ENCODE measurements around the gene EEF2. TPM values are rescaled to one million over a fixed set of nuclear protein-coding genes. Genes with fewer than 3 reads are reported as not detected.
"Not testable (repeated sequence)": the region's sequence is repeated elsewhere in the genome, so short reads cannot be mapped to it uniquely, and the experiment has no call there.

EEF2 gene
- total and polyA plus RNA-seq, 8 donors: 1,467 to 2,064 (median 1,800) TPM

DNA sequence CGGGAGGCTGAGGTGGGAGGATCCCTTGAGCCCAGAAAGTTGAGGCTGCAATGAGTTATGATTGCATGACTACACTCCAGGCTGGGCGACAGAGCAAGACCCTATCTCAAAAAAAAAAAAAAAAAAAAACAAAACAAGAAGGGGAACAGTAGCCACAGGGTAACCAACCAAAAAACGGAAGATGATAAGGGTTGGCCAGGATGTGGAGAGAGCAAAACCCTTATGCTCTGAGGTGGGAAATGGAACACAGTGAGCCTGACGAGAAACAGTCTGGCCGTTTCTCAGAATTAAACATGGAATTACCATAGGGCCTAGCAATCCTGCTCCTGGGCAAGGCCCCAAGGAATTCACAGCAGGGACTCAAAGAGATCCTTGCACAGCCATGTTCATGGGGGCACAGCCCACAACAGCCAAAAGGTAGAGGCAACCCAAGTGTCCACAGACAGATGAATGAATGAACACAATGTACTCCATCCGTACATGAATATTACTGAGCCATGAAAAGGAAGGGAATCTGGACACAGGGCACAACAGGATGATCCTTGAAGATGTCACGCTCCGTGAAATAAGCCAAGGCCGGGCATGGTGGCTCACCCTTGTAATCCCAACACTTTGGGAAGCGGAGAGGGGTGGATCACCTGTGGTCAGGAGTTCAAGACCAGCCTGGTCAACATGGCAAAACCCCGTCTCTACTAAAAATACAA, 41.1 kb downstream of the EEF2 start:
- Histone ChIP-seq H3K27ac (no peak overlapping the region), H3K27me3 (no peaks in the 10 kb centered on the region), H3K4me3 (no peak overlapping the region), H3K9me3 (no peaks in the 10 kb centered on the region), H3K36me3 (no peaks in the 10 kb centered on the region), H3K4me1 (no peaks in the 10 kb centered on the region)
- no peak for ATAC-seq
- no peak for DNase-seq
- TF ChIP-seq, protein P1, sequence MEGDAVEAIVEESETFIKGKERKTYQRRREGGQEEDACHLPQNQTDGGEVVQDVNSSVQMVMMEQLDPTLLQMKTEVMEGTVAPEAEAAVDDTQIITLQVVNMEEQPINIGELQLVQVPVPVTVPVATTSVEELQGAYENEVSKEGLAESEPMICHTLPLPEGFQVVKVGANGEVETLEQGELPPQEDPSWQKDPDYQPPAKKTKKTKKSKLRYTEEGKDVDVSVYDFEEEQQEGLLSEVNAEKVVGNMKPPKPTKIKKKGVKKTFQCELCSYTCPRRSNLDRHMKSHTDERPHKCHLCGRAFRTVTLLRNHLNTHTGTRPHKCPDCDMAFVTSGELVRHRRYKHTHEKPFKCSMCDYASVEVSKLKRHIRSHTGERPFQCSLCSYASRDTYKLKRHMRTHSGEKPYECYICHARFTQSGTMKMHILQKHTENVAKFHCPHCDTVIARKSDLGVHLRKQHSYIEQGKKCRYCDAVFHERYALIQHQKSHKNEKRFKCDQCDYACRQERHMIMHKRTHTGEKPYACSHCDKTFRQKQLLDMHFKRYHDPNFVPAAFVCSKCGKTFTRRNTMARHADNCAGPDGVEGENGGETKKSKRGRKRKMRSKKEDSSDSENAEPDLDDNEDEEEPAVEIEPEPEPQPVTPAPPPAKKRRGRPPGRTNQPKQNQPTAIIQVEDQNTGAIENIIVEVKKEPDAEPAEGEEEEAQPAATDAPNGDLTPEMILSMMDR (IDR thresholded peaks at IDR 0.05): no peak
- intact Hi-C loops (cut with DNase I): no loop called here

DNA sequence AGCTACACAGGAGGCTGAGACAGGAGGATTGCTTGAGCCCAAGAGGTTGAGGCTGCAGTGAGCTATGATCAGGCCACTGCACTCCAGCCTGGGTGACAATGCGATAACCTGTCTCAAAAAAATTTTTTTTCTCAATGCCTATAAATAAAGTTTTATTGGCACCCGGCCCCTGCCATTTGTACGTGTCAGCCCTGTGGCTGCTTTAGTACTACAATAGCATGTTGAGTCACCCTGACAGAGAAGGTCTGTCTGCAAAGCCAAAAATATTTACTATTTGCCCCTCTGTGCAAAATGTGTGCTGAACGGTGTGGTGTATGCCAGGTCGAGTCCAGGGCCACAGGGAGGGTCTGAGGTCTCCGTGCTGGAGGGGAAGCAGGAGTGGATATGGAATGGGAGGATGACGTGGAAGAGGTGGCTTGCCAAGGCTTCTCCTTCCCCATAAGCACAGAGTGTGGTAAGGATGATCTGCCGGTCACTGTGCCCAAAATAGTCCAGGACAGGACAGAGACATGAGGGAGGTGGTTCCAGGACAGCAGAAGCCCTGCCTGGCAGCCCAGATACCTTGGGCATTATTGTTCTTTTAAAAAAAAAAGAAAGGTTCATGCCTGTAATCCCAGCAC, 42.4 kb downstream of the EEF2 start:
- Histone ChIP-seq H3K4me1 (no peaks in the 10 kb centered on the region), H3K27me3 (no peaks in the 10 kb centered on the region), H3K4me3 (no peak overlapping the region), H3K27ac (no peak overlapping the region), H3K9me3 (no peaks in the 10 kb centered on the region), H3K36me3 (no peaks in the 10 kb centered on the region)
- TF ChIP-seq, protein P1 (IDR thresholded peaks at IDR 0.05): no peak
- intact Hi-C loops (cut with DNase I): no loop called here
- DNase-seq (no peak), ATAC-seq (no peak)

DNA sequence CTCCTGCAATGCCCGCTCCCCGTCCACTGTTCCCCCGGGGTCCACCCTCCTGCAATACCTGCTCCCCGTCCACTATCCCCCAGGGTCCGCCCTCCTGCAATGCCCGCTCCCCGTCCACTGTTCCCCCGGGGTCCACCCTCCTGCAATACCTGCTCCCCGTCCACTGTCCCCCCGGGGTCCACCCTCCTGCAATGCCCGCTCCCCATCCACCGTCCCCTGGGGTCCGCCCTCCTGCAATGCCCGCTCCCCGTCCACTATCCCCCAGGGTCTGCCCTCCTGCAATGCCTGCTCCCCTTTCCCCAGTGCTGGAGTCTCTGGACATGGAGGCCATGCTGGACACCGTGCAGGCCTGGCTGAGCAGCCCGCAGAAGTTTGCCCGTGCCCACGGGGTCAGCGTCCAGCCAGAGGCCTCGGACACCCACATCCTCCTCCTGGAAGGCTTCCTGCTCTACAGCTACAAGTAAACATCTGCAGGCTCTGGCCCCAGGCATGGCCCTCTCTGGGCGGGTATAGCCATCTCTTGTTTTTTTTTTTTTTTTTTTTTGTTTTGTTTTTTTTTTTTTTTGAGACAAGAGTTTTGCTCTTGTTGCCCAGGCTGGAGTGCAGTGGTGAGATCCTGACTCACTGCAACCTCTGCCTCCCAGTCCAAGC, 46.8 kb downstream of the EEF2 start:
- H3K9me3 ChIP-seq; intact Hi-C loops (cut with DNase I); DNase-seq; H3K4me1 ChIP-seq; H3K27ac ChIP-seq; H3K36me3 ChIP-seq; ATAC-seq; H3K4me3 ChIP-seq: not testable (repeated sequence)
- H3K27me3 ChIP-seq: peaks cover 9 to 33% of the 10 kb centered on the region in 2 donors

DNA sequence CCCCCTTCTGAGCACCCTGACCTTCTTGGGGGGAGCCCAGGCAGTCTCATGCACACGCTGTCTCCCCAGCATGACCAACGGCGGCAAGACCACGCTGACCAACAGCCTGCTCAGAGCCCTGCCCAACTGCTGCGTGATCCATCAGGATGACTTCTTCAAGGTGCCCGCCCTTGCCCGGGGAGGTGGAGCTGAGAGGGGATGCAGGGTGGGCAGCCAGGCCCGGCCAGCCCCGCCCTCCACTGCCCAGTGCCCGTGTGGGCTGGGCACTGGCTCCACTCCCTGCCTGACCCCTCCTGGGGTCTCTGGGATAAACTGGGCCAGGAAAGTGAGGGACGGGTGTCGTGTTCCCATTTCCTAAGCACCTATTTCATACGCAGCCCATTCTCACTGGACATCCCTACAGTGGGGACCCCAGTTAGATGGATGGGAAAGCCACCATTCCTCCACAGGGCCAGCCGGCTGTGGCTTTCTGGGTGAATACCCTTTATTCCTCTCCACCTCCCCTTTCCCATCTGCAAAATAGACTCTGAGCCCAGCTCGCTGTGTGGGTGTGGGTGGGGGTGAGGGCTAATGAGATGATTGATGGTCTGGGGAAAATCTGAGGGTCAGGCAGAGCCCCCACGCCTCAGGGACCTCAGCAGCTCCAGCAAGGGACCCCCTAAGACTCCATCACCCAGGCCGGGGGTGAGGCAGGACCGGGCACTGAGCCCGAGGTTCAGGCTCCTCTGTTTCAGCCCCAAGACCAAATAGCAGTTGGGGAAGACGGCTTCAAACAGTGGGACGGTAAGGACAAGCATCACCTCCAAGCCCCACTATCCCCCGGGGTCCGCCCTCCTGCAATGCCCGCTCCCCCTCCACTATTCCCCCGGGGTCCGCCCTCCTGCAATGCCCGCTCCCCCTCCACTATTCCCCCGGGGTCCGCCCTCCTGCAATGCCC, 48.5 kb downstream of the EEF2 start:
- intact Hi-C loops (cut with DNase I): no loop called here
- no peak overlapping the region for H3K27ac ChIP-seq
- no peaks in the 10 kb centered on the region for H3K36me3 ChIP-seq
- H3K4me3 ChIP-seq: no peak overlapping the region
- no peaks in the 10 kb centered on the region for H3K4me1 ChIP-seq
- H3K27me3 ChIP-seq: peaks cover 16 to 50% of the 10 kb centered on the region in 2 donors
- TF ChIP-seq, protein P1 (IDR thresholded peaks at IDR 0.05): no peak
- DNase-seq: no peak
- no peaks in the 10 kb centered on the region for H3K9me3 ChIP-seq
- ATAC-seq: no peak

DNA sequence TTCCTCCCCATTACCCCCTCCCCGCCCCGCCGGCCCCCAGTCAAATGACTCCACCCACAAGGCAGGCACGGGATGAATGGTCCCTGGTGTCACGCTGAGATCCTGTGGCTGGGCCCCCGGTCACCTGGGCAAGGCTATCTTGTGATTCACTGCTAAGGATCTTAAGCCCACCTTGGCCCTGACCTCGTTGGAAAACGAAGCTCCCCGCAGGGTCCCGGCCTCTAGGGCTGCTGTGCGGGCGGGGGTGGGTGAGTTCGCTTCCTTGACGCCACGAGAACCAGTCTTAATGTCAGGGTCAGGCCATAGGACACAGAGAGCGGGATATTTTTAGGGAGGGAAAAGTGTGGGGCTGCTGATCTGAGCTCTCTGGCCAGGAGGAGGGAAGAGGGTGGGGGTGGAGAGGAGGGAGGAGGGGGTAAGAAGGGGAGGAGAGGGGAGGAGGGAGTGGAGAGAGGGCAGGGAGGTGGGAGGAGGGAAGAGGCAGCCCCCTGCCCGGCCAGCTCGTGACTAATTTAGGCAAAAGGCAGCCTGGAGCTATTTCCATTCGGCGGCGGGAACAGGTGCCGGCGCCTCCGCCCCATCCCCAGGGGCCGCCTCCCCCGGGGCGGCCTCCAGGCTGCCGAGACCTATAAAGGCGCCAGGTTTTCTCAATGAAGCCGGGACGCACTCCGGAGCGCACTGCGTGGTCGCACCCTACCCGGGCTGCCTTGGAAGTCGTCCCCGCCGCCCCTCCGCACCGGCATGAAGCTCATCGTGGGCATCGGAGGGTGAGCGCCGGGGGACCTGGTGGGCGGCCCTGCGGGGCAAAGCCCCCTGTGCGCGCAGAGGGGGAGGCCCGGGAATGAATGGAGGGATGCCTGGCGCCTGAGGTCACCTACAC, 52.1 kb downstream of the EEF2 start, which contains the start of gene NMRK2:
Gene NMRK2, plus strand, starts transcription at position 139 of the 880 bp plus-strand sequence. Its CDS starts 603 bp downstream, at position 742.
- no peaks in the 10 kb centered on the region for H3K9me3 ChIP-seq
- H3K27me3 ChIP-seq: peaks cover 16 to 61% of the 10 kb centered on the region in 2 donors
- H3K27ac ChIP-seq: no peak within 1 kb of the TSS
- no peaks in the 10 kb centered on the region for H3K4me1 ChIP-seq
- TF ChIP-seq, protein P1 (IDR thresholded peaks at IDR 0.05): no peak
- no peak for ATAC-seq
- intact Hi-C loops (cut with DNase I): no loop called here
- H3K36me3 ChIP-seq: no peaks in the 10 kb centered on the region
- no peak within 1 kb of the TSS for H3K4me3 ChIP-seq
- no peak for DNase-seq

Measured in left lung (tissue), 10 donors.